Mesenchymal stem cell (in vitro differentiated cells and primary cell): ENCODE data around the gene SPSB3.

Source experiments
- DNase-seq: peaks from one replicate; pipeline ENCODE4 v3.0.0-alpha.2; 2013
- H2AFZ ChIP-seq: one replicate; pipeline ENCODE4 v1.6.1; 2013; ENCODE audit warnings: low read depth, mild to moderate bottlenecking, control low read depth, inconsistent platforms, low read length, moderate library complexity
- H2AK5ac ChIP-seq: 2 replicates; pipeline ENCODE4 v1.6.1; 2013; ENCODE audit warnings: low read length, moderate library complexity, mild to moderate bottlenecking, inconsistent platforms; ENCODE audit not compliant: severe bottlenecking
- H2BK120ac ChIP-seq: one replicate; pipeline ENCODE4 v1.6.1; 2013; ENCODE audit warnings: low read depth, mild to moderate bottlenecking, inconsistent platforms, low read length, moderate library complexity
- H2BK12ac ChIP-seq, 2 experiments: one replicate each; pipeline ENCODE4 v1.6.1; 2013; ENCODE audit warnings: inconsistent platforms in 2 of 2, low read length in 2 of 2, mild to moderate bottlenecking in 2 of 2, moderate library complexity in 2 of 2, control low read depth in 1 of 2
- H2BK15ac ChIP-seq: one replicate; pipeline ENCODE4 v1.6.1; 2013; ENCODE audit warnings: mild to moderate bottlenecking, low read depth, inconsistent platforms; ENCODE audit not compliant: poor library complexity, severe bottlenecking
- H2BK5ac ChIP-seq: 2 replicates; pipeline ENCODE4 v1.6.1; 2013; ENCODE audit warnings: low read depth, mild to moderate bottlenecking, low read length, control low read depth, inconsistent platforms; ENCODE audit not compliant: poor library complexity, severe bottlenecking
- H3K14ac ChIP-seq, 2 experiments: one replicate each; pipeline ENCODE4 v1.6.1; 2013; ENCODE audit warnings: inconsistent platforms in 2 of 2, low read length in 2 of 2, control low read depth in 1 of 2, mild to moderate bottlenecking in 1 of 2, moderate library complexity in 1 of 2
- H3K18ac ChIP-seq, 2 experiments: one replicate each; pipeline ENCODE4 v1.6.1; 2013; ENCODE audit warnings: inconsistent platforms in 2 of 2, low read length in 2 of 2, control low read depth in 1 of 2, low read depth in 1 of 2, mild to moderate bottlenecking in 1 of 2
- H3K23ac ChIP-seq, 2 experiments: one replicate each; pipeline ENCODE4 v1.6.1; 2013; ENCODE audit warnings: inconsistent platforms in 2 of 2, low read length in 2 of 2, mild to moderate bottlenecking in 2 of 2, moderate library complexity in 2 of 2, control low read depth in 1 of 2
- H3K27ac ChIP-seq: 2 replicates; pipeline ENCODE4 v1.5.1; 2013; ENCODE audit warnings: mild to moderate bottlenecking, moderate library complexity, low read length, control low read depth, inconsistent platforms; ENCODE audit not compliant: poor library complexity, severe bottlenecking
- H3K27me3 ChIP-seq, 2 experiments: 2 replicates each; pipeline versions ENCODE4 v1.6.1 to v1.7.0; 2013; ENCODE audit warnings: low read length in 2 of 2, mild to moderate bottlenecking in 2 of 2, moderate library complexity in 2 of 2, control low read depth in 1 of 2, inconsistent platforms in 1 of 2; ENCODE audit not compliant: control insufficient read depth in 1 of 2, insufficient read depth in 1 of 2
- H3K36me3 ChIP-seq, 2 experiments: 2 replicates each; pipeline versions ENCODE4 v1.6.1 to v1.7.0; 2013; ENCODE audit warnings: low read length in 2 of 2, control low read depth in 1 of 2, inconsistent platforms in 1 of 2, low read depth in 1 of 2, mild to moderate bottlenecking in 1 of 2; ENCODE audit not compliant: insufficient read depth in 2 of 2, control insufficient read depth in 1 of 2
- H3K4ac ChIP-seq, 2 experiments: one replicate each; pipeline ENCODE4 v1.6.1; 2013; ENCODE audit warnings: inconsistent platforms in 2 of 2, low read length in 2 of 2, mild to moderate bottlenecking in 2 of 2, moderate library complexity in 2 of 2, control low read depth in 1 of 2, low read depth in 1 of 2
- H3K4me1 ChIP-seq: 2 replicates; pipeline ENCODE4 v1.6.1; 2013; ENCODE audit warnings: low read depth, low read length, control low read depth; ENCODE audit not compliant: control insufficient read depth, insufficient read depth
- H3K4me2 ChIP-seq: 2 replicates; pipeline ENCODE4 v1.6.1; 2013; ENCODE audit warnings: low read length, mild to moderate bottlenecking, inconsistent platforms; ENCODE audit not compliant: poor library complexity, severe bottlenecking
- H3K4me3 ChIP-seq, 2 experiments: 2 replicates each; pipeline versions ENCODE4 v1.5.1 to v1.7.0; 2013; ENCODE audit warnings: low read length in 2 of 2, mild to moderate bottlenecking in 2 of 2, control low read depth in 1 of 2, low read depth in 1 of 2; ENCODE audit not compliant: insufficient read depth in 1 of 2
- H3K79me1 ChIP-seq: replicated peaks from 2 replicates; pipeline ENCODE4 v1.6.1; 2013; ENCODE audit warnings: mild to moderate bottlenecking, control low read depth, low read length, inconsistent platforms; ENCODE audit not compliant: poor library complexity, severe bottlenecking
- H3K9ac ChIP-seq: 2 replicates; pipeline ENCODE4 v1.7.0; 2013; ENCODE audit warnings: mild to moderate bottlenecking, low read length, moderate library complexity
- H3K9me3 ChIP-seq: 2 replicates; pipeline ENCODE4 v1.7.0; 2013; ENCODE audit warnings: mild to moderate bottlenecking, low read length; ENCODE audit not compliant: control insufficient read depth
- H4K8ac ChIP-seq: one replicate; pipeline ENCODE4 v1.6.1; 2013; ENCODE audit warnings: inconsistent platforms, mild to moderate bottlenecking, low read length, moderate library complexity
- H4K91ac ChIP-seq: one replicate; pipeline ENCODE4 v1.6.1; 2013; ENCODE audit warnings: mild to moderate bottlenecking, low read length, inconsistent platforms
- WGBS: methylation state at CpG from one replicate; pipeline ENCODE4 v1.1.7; 2013; ENCODE audit warnings: mixed read lengths; 5-methylcytosine and 5-hydroxymethylcytosine counted together

SPSB3 gene

GRCh38 chr16:1820946-1821290 lies 38.5 kb upstream of the SPSB3 start:
- Histone ChIP-seq H4K8ac (no peak overlapping the region), H3K9ac (no peak overlapping the region), H3K27me3 (no peaks in the 10 kb centered on the region), H3K79me1 (peaks cover 43% of the 10 kb centered on the region), H2BK15ac (no peak overlapping the region), H4K91ac (no peak overlapping the region), H2AK5ac (no peak overlapping the region), H3K23ac (no peak overlapping the region), H2BK5ac (no peak overlapping the region), H3K36me3 (peaks cover 28 to 68% of the 10 kb centered on the region in 2 experiments), H3K14ac (no peak overlapping the region), H2BK120ac (no peak overlapping the region), H3K9me3 (no peaks in the 10 kb centered on the region), H2AFZ (no peak overlapping the region), H3K4me3 (no peak overlapping the region), H3K4ac (no peak overlapping the region), H2BK12ac (no peak overlapping the region), H3K4me2 (no peak overlapping the region), H3K27ac (no peak overlapping the region), H3K18ac (no peak overlapping the region), H3K4me1 (peaks cover 12% of the 10 kb centered on the region)
- 92% methylated on average over 12 of the region's 12 CpGs for WGBS
- no peak for DNase-seq

DNA sequence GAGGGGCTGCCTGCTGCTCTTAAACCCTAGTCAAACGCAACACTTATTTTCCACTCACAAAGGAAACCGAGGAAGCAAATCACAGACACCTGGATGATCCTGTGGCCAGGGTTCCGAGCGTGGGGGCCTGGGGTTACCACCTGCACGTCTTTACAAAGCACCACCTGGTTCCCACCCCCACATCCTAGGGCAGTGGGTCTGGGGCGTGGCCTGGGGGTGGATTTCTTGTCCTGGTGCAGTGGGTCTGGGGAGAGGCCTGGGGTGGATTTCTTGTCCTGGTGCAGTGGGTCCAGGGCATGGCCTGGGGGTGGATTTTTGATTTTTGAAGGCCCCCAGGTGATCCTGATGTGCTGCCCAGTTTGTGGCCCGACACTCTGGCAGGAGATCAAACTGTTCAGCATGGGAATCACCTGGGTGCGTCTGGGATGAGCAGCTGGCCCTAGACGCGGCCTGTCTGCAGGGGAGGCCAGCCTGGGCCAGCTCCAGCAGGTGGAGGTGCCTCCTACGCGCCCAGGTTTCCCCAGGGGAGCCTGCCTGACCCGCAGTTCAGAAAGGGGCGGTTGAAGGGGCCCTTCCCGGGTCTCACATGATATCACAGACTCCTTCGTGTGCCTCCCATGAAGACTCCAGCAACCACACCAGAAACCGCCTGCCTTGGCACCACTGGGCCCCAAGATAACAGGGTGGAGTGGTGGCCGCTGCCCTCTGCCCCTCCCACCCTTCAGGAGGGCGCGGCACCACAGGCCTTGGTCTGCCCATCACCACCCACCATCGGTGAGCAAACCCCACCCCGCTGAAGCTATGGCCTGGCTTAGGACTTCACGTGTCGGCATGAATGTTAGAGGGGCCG lies 38.0 kb upstream of the SPSB3 start:
- H3K27ac ChIP-seq, result no peak overlapping the region
- H3K79me1 ChIP-seq, result peaks cover 41% of the 10 kb centered on the region
- H3K4me1 ChIP-seq, result peaks cover 6% of the 10 kb centered on the region
- H2BK120ac ChIP-seq, result no peak overlapping the region
- no peak overlapping the region for H3K23ac ChIP-seq
- no peak overlapping the region for H3K4ac ChIP-seq
- no peak overlapping the region for H3K4me2 ChIP-seq
- no peak overlapping the region for H4K91ac ChIP-seq
- no peak for DNase-seq
- H2BK5ac ChIP-seq, result no peak overlapping the region
- no peak overlapping the region for H3K14ac ChIP-seq
- H2AK5ac ChIP-seq, result no peak overlapping the region
- H2BK15ac ChIP-seq, result no peak overlapping the region
- 94% methylated on average over 25 of the region's 25 CpGs for WGBS
- peaks cover 32 to 71% of the 10 kb centered on the region in 2 experiments for H3K36me3 ChIP-seq
- no peak overlapping the region for H4K8ac ChIP-seq
- no peak overlapping the region for H2AFZ ChIP-seq
- H3K4me3 ChIP-seq, result no peak overlapping the region
- no peaks in the 10 kb centered on the region for H3K27me3 ChIP-seq
- no peak overlapping the region for H2BK12ac ChIP-seq
- no peak overlapping the region for H3K9ac ChIP-seq
- H3K9me3 ChIP-seq, result no peaks in the 10 kb centered on the region
- H3K18ac ChIP-seq, result no peak overlapping the region

DNA sequence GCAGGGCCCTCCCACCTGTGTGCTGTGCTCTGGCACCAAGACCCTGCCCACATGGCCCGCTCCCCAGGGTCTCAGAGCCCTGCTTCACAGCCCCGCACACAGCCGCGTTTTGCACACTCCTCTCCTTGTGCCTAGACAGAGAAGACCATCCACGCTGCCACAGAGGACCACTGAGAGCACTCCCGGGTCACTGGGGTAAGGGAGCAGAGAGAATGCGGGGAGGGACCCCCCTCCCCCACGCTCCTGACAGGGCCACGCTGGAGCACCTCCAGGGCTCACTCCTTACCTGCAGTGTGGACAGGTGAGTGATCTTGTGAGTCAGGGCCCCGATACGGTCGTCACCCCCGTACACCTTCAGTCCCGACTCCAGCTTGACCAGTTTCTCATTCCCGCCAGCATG lies 37.2 kb upstream of the SPSB3 start:
- no peak overlapping the region for H3K14ac ChIP-seq
- no peak overlapping the region for H4K8ac ChIP-seq
- no peak overlapping the region for H3K4me3 ChIP-seq
- no peak overlapping the region for H3K18ac ChIP-seq
- H3K27ac ChIP-seq, result no peak overlapping the region
- no peak overlapping the region for H3K23ac ChIP-seq
- no peak overlapping the region for H4K91ac ChIP-seq
- no peak overlapping the region for H2AFZ ChIP-seq
- H3K36me3 ChIP-seq, result peaks cover 37 to 72% of the 10 kb centered on the region in 2 experiments
- H3K4me1 ChIP-seq, result peaks cover 3% of the 10 kb centered on the region
- no peak overlapping the region for H2AK5ac ChIP-seq
- H2BK12ac ChIP-seq, result no peak overlapping the region
- no peak overlapping the region for H3K4ac ChIP-seq
- no peak overlapping the region for H2BK5ac ChIP-seq
- no peak for DNase-seq
- no peak overlapping the region for H3K4me2 ChIP-seq
- WGBS, result 96% methylated on average over 15 of the region's 15 CpGs
- H2BK120ac ChIP-seq, result no peak overlapping the region
- H3K79me1 ChIP-seq, result peaks cover 39% of the 10 kb centered on the region
- H2BK15ac ChIP-seq, result no peak overlapping the region
- no peaks in the 10 kb centered on the region for H3K27me3 ChIP-seq
- no peak overlapping the region for H3K9ac ChIP-seq
- H3K9me3 ChIP-seq, result no peaks in the 10 kb centered on the region

- Histone ChIP-seq H3K9me3 (no peaks in the 10 kb centered on the region), H3K14ac (no peak overlapping the region), H3K27ac (no peak overlapping the region), H2BK5ac (no peak overlapping the region), H3K4me2 (no peak overlapping the region), H2AFZ (no peak overlapping the region), H4K91ac (no peak overlapping the region), H3K4ac (no peak overlapping the region), H3K18ac (no peak overlapping the region), H3K36me3 (peaks cover 38 to 72% of the 10 kb centered on the region in 2 experiments), H3K4me3 (no peak overlapping the region), H2BK15ac (no peak overlapping the region), H2AK5ac (no peak overlapping the region), H3K4me1 (peaks cover 3% of the 10 kb centered on the region), H2BK120ac (no peak overlapping the region), H3K79me1 (peaks cover 39% of the 10 kb centered on the region), H2BK12ac (no peak overlapping the region), H4K8ac (no peak overlapping the region), H3K23ac (no peak overlapping the region), H3K9ac (no peak overlapping the region), H3K27me3 (no peaks in the 10 kb centered on the region)
- DNase-seq, result no peak
- WGBS, result 97% methylated on average over 35 of the region's 35 CpGs
These were observed 36.6 kb upstream of the SPSB3 start for GRCh38 chr16:1818873-1819525.
